HG03469 (cell line): ENCODE results near the gene DPY19L1.
A peak's percentile ranks its signal among the peaks of the same experiment; 100 is the strongest.
"Not testable (repeated sequence)": the region's sequence is repeated elsewhere in the genome, so short reads cannot be mapped to it uniquely, and the experiment has no call there.

Experiments used
- ATAC-seq: cut with Tn5 transposase; IDR thresholded peaks from one replicate; pipeline ENCODE4 v1.9.1; 2021; ENCODE audit warnings: mild to moderate bottlenecking, moderate library complexity, moderate number of reproducible peaks; ENCODE audit not compliant: unreplicated experiment

DPY19L1 gene

DNA sequence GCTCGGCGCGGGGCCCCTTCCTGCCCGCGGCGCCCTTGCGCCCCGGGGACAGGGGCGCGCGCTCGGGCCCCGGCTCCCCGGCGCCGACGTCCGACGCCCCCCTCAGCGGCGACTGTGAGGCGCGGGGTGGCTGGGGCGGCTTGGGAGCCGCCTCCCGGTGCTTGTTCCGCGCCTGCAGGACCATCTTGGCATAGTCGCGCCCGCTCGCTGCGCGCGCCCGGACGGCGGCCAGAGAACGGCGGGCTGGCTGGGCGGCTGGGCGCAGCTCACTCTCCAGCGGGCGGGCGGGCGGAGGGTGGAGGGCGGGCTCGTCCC is at the start of gene DPY19L1:
Gene DPY19L1 (minus strand): TSS at position 275 of the 315 bp plus-strand sequence. CDS start 91 bp downstream, at position 184.
- ATAC-seq, result no peak

DNA sequence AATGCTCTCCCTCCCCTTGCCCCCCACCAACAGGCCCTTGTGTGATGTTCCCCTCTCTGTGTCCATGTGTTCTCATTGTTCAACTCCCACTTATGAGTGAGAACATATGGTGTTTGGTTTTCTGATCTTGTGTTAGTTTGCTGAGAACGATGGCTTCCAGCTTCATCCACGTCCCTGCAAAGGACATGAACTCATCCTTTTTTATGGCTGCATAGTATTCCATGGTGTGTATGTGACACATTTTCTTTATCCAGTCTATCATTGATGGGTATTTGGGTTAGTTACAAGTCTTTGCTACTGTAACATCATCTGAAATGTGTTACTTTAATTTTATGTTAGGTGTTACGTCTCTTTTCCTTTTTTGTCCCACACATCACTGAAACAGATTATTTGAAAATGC is 42.2 kb upstream of the DPY19L1 start:
- not testable (repeated sequence) for ATAC-seq

DNA sequence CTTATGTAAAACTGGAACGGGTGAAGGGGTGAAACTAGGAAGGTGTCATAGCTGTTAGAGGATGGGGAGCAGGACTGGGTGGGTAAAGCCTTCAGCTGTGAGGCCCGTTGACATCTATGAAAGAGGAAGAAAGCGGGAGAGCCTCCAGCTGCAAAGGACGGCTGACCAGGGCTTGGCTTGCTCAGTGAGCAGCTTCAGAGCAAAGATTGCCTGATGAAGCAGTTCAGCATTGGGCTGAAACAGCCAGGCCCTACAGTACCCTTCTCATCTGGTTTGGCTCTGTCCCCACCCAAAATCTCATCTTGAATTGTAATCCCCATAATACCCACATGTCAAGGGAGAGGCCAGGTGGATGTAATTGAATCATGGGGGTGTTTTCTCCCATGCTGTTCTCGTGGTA is 36.7 kb upstream of the DPY19L1 start:
- ATAC-seq, result not testable (repeated sequence)

DNA sequence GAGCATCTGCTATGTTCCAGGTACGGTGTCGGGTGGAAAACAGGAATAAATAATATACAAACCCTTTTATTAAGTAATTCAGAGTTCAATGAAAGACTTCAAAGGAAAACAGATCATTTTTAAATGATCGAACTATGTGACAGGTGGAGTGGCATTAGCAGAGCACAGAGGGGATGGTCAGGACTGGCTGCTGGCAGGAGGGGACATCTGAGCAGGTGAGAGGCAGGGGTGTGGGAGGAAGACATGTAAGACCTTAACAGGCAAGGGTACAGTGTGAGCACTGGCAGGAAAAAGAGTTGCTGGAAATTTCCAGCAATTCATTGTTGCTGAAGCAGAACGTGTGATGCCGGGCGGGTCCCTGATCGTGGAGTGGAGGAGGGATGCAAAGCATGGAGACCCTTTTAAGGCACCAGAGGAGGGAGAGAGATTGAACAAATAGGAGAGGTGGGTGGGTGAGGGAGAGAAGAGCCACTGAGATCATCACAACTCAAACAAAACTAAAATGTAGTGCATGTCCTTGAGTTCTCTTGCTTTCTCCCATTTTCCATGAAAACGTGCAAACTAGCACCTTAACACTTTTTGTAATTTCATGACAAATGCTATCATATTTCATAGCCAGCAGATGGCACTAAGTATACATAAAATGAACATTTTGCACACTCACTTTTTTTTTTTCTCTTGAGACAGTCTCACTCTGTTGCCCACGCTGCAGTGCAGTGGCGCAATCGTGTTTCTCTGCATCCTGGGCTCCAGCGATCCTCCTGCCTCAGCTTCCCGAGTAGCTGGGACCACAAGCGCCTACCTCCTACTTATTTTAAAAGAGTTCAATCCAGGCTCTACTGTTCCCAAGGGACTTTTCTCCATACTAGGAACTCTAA is 35.9 kb upstream of the DPY19L1 start:
- ATAC-seq, result not testable (repeated sequence)

DNA sequence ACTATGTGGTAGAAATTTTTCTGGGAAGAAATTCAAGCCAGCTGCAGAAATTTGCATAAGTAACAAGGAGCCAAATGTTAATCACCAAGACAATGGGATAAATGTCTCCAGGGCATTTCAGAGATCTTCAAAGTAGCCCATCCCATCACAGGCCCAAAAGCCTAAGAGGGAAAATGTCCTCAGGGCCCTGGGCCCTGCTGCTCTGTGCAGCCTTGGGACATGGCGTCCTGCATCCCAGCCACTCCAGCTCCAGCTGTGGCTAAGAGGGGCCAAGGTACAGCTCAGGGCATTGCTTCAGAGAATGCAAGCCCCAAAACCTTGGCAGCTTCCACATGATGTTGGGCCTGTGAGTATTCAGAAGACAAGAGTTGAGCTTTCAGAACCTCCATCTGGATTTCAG is 31.8 kb upstream of the DPY19L1 start:
- not testable (repeated sequence) for ATAC-seq

DNA sequence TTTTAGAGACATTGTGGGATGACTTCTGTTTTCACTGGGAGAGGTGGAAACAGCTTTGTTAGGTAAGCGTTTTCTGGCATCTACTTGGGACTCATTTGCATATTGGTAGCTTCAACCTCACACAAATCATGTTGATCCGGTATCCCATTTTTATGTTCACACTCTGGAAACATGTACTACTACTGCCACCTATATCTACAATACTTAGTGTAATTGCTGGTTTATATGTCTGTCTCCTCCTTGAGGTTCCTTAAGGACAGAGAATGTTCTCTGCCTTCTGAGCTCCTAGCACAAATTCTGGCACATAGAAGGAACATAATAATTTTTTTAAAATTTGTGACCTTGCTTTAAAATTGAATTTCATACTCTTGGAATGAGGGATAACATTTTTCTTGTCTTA is 28.1 kb upstream of the DPY19L1 start:
- not testable (repeated sequence) for ATAC-seq

DNA sequence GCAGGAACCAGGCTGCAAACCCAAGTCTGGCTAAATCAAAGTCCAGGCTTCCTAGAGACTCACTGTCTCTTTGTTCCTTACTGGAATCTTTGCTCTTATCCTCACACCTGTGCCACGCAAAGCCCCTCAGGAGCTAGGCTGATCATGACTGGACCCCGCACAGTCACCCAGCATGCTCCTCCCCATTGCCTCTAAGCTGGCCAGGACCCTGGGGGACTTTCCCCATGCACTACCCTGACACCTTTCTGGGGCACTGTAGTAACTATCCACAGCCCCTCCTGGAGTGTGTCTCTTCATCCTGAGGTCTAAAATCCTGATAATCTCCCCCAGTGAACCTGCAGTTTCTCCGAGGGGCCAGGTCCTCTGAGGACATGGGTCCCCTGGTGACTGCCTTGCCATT is 21.3 kb upstream of the DPY19L1 start:
- not testable (repeated sequence) for ATAC-seq

DNA sequence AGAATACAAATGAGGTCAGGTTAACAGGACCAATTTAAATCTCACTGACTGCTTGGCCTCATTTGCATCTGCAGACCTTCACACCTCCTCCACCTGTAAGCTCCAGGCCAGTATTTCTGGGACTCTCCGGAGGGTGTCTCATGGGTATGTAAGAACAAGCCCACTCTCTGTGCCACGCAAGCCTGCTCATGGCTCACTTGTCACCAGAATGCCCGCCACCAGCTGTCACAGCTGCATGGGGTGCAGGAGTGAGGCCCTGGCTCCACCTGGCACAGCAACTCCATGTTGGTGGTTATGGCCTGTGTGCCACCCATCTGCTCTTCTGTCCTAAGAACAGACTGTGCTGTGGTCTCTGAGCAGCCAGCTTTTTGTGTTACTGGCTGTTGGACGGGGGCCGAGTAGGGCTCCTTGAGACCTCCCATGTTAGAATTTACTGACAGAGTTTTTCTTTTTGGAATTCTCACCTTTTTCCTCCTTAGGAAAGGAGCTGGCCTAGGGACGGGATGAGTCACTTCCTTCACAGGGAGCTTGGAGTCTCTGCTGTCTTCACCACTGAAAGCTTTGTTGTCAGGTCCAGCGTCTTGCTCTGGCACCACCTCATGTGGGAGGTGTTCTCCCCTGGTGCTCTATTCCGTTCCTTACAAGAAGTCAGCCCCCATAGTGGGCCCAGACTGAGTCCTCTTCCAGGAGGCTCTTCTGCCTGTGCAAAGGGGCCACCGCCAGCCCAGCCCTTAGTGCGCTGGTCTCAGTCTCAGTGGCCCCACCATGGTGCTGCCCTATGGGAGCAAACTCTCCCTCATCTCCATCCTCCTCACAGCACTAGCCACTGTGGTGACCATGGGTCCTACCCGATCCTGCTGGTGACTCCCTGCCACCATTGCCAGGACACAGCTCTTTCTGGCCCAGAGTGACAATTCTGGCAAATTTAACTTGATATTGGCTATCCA is 20.5 kb upstream of the DPY19L1 start:
- ATAC-seq, result not testable (repeated sequence)

DNA sequence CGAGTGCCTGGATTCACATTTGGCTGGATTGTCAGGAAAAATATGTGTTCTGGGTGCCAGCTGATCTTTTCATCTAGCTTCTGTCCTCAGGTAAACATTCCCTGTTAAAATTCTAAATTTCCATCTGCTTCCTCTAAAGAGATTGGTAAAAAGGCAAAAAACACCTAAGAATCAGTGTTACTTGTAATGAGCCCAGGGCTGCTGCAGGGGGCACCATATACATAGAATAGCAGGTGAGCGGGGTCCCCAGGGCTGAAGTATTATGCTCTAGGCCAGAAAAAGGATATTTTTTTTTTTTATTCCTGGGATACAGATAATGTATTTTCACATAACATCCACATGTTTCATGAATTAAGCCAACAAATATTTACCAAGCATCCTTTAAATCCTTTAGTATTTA is 18.4 kb upstream of the DPY19L1 start:
- ATAC-seq, result not testable (repeated sequence)

DNA sequence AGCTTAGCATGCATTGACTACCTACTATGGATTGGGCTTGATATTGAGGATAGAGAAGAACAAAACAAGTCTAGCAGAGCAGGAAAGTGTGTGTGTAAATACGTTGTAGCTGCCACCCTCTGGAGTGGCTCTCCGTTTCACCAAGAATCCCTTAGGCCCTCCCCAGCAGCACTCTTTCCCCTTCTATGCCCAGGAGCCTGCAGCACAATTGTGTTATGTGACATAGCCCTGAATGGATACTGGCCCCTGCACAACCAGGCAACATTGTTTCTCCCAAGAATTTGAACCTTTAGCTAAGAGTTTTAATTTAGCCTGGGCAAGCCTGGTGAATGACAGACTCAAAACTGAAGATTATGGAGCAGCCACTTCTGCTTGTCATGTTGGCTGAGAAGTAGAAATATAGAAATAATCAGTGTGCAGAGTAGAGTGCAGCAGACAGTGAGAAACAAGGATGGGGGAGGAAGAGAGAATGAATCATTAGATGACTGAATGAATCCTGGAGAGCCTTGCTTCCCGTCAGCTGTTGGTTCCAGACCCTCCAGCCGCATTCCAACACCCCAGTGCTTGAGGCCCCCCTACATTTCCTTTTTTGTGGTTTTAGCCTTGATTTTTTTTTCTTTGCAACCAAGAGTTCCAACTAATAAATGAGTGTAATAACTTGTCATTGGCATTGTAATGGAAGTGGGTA is 16.3 kb upstream of the DPY19L1 start:
- not testable (repeated sequence) for ATAC-seq

DNA sequence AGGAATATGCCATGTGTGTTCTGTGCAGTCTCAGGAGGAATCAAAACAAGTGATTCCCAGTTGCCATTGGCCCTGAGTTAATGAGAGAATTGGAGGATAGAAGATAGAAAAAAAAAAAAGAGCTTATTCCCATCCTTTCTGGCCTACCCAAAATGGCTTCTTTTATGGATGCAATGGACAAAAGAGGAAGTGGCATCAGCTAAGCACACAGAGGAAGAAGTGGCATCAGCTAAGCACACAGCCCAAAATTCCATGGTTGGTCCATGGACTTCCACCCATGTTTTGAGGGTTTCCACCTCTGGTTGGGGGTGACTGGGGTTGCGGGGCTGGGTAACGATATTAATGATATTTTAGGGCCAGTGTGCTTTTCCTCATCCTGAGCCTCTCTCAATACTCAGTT is 11.1 kb upstream of the DPY19L1 start:
- not testable (repeated sequence) for ATAC-seq

DNA sequence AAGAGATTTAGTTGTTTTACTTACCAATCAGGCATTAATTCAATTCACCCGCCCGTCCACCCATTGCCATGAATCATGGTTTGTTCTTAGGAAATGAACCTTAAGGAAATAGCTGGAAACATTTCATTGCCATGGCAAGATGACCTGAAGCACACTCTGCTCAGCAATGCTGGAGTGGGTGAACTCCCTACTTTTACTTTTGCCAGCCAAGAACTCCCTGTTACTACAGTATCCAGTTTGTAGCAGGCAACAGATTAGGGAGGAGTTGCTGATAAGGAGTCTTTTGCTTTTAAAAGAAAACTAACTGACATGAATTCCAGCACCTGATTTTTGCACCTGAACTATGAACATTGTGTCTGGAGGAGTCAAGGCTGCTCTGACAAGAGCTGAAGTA is 10.6 kb upstream of the DPY19L1 start:
- not testable (repeated sequence) for ATAC-seq

DNA sequence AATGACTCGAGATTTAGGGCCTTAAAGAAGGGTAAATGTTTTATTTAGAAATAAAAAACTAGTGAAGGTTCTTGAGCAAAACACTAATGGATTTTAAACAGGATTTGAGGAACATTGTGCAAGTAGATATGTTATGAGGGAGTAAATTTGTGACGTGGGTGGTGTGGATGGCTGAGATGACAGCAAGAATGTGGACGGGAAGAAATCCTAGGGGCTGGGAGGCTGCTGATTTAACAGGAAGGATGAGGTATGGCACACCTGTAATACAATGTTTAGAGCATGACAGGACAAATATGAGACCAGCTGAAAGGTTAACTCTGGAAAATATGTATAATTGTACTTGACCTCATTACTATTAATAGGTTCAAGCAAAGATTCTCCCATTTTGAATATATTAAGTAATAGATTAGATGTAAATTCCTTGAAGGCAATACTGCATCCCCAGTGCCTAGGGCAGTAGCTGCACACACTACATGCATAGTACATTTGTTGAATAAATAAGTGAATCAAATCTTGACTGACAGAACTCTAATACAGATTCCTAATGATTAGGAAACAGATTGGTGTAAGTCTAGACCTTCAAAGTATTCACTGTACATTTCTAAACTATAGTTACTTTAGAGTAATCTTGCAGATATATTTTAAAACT is 10.1 kb upstream of the DPY19L1 start:
- not testable (repeated sequence) for ATAC-seq

DNA sequence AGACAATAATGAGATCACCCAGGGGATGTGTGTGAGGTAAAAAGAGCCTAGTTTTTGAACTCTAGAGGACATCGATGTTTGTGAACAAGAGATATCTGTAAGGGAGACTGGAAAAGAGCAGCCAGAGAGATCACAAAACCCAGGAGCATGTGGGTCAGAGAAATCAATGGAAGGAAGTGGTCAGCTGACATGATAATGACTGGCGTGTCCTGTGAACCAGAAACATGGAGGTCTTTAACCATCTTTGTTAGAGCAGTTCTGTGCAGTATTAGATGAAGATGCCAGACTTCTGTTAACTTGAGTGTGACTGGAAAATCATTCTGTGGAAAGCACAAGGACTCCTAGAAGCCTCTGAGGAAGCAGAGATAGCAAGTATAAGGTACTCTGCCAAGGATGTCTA is 6.0 kb upstream of the DPY19L1 start:
- ATAC-seq, result not testable (repeated sequence)

DNA sequence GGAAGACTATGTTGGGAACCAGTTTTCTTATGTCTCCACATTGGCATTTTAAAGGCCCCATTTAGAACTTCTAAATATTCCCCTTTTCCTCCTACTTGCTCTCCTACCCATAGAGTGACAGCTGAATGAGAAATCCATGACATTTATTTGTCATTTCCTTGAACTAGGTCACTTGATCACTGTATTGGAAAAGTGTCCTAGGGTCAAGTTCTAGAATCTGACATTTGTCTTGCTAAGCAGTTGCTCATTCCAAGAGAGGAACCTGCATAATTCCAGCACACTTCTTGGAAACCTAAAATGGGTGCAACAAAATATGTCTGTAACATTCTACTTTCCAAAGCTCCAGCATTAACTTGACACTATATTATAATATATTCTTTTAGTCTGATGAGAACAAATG is 3.6 kb upstream of the DPY19L1 start:
- no peak for ATAC-seq

DNA sequence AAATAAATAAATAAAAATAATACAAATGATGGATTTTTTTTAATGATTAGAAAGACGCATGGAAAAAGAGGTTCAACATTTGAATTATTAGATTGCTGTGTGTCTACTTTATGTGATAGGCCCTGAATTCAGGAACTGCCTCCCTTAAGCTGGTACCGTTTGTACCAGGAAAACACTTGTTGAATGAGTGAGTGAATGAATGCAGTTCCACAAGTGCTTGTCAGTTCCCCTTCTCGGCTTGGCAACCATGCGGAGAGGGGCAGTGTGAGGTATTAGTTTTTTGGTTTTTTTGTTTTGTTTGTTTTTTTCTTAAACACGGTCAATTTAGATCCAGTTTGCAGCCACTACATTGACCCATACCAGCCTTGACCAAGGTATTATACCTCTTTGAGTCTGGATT is 2.1 kb upstream of the DPY19L1 start:
- no peak for ATAC-seq

DNA sequence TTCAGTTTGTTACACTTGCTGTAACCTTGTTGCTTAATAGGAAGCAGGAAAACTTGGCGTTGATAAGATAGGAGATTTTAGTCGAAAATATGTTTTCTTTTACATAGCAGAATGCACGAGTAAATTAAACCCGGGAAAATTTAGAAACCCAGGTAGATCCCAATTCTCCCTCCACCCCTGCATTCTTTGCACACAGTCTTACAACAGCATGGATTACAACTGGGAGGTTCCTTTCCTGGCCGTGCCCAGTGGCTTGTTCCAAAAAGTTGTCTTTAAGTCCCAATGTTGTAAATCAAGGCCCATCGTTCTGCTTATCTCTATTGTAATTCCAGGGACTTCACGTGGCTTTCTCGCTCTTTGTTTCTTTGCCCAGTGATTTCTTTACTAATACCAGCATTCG is 1.1 kb upstream of the DPY19L1 start:
- ATAC-seq, result no peak

DNA sequence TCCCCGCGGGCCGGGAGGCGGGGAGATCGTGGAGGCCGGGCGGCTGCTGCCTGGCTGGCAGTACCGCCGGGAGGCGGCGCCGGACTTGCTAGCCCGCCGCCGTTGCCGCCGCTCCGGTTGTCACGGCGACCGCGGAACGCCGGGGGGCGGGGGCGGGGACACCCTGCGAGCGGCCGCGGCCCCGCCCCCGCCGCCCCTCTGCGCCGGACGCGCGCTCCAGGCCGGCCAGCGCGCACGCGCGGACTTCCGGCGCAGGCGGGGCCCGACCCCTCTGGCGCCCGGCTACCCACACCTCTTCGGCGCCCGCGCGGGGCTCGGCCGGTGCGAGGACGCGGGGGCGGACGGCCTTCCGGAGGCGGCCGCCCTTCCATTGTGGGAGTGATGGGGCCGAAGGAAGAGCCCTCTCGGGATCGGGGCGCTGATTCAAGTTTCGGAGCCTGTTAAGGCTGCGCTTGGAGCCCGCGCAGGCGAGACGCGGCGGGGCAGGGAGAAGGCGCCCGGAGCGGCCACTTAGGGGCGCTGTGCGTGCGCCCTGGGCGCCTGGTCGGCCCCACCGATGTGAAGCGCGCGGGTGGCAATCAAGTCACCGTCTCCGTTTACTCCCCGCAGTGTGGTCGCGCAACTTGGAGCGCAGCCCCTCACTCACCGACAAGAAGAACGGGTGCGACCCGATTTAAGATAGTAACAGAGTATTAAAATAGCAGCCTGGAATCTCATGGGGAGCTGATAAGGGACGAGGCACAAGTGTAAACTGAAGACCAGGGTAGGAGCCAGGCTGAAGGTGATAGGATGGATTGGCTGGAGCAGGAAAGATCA is 449 bp upstream of the DPY19L1 start:
- ATAC-seq, result peak; percentile 84

DNA sequence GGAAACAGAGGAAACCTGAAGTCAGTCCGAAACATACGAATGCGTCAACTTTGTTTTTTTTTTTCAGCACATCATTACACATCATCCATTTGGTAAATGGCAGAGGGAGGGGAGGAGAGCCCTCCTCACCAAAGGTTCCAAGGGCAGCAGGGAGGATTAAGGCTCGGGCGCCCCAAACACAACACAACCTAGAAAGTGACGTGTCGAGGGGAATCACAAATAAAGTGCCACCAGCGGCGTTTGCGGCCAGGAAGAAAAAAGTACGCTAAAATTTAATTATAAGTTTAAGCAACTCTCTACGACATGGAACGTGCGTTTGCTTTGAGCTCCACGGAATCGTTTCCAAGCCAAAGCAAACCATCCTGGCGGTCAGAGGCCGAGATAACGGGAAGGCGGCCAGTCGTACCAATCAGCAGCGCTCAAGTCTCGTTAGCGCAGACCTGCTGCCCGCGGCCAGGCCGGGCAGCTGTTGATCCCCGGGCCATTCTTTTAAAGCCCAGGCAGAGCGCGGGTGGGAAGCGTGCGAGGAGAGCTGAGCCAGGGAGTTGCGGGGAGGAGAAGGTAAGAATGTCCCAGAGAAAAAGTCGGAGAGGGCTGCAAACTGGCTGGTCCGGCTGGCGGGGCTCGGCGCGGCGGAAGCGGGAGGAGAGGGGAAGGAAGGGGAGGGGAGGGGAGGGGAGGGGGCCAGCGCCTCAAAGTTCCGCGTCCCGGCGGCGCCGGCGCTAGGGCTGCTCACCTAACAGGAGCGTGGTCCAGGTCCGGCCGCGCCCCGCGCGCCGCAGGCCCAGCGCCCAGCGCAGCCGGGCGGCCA is 719 bp downstream of the DPY19L1 start:
- no peak for ATAC-seq
